OCI-LY3 (cell line): ENCODE measurements around the gene IMPG2.

ENCODE experiments used
- H2AFZ ChIP-seq: fragments of 200-600, 300-600 bp; shearing (Covaris generic); 2 replicates; pipeline ENCODE4 v1.6.0; 2014; ENCODE audit warnings: antibody characterized with exemption, low read depth, low read length
- H3K27ac ChIP-seq: fragments of 200-600, 300-600 bp; sonication (generic); 2 replicates; pipeline ENCODE4 v1.5.1; 2014; ENCODE audit warnings: mild to moderate bottlenecking, low read length, moderate library complexity, mixed read lengths
- H3K27me3 ChIP-seq: fragments of 200-600, 300-600 bp; sonication (generic); 2 replicates; pipeline ENCODE4 v1.6.1; 2014; ENCODE audit warnings: low read depth, low read length, mixed read lengths
- H3K36me3 ChIP-seq: fragments of 200-600, 300-600 bp; sonication (generic); replicated peaks from 2 replicates; pipeline ENCODE3; 2014; ENCODE audit warnings: low read depth, low read length, mixed read lengths
- H3K4me1 ChIP-seq: fragments of 300-600, 200-600 bp; sonication (generic); 2 replicates; pipeline ENCODE4 v1.6.1; 2014; ENCODE audit warnings: low read length, mixed read lengths
- H3K4me2 ChIP-seq: fragments of 200-600, 300-600 bp; sonication (generic); 2 replicates; pipeline ENCODE4 v1.6.1; 2014; ENCODE audit warnings: low read length, mixed read lengths
- H3K4me3 ChIP-seq: fragments of 300-600, 200-600 bp; sonication (generic); 2 replicates; pipeline ENCODE4 v1.5.1; 2014; ENCODE audit warnings: antibody characterized with exemption, mild to moderate bottlenecking, low read length, moderate library complexity
- H3K79me2 ChIP-seq: fragments of 300-600, 200-600 bp; shearing (Covaris generic); 2 replicates; pipeline ENCODE4 v1.6.1; 2014; ENCODE audit warnings: mild to moderate bottlenecking, low read length, mixed read lengths
- H3K9ac ChIP-seq: fragments of 300-600, 200-600 bp; shearing (Covaris generic); 2 replicates; pipeline ENCODE4 v1.6.0; 2014; ENCODE audit warnings: mild to moderate bottlenecking, low read length, moderate library complexity
- H3K9me3 ChIP-seq: fragments of 200-600, 300-600 bp; shearing (Covaris generic); 2 replicates; pipeline ENCODE4 v1.6.1; 2014; ENCODE audit warnings: low read length, mixed read lengths; ENCODE audit not compliant: insufficient read depth
- H4K20me1 ChIP-seq: fragments of 200-600, 300-600 bp; sonication (generic); 2 replicates; pipeline ENCODE4 v1.6.1; 2016; ENCODE audit warnings: low read length, mixed read lengths; ENCODE audit not compliant: insufficient read depth
- CTCF ChIP-seq: fragments of 200-600, 300-600 bp; sonication (generic); IDR thresholded peaks from 2 replicates; pipeline ENCODE4 v1.5.1; 2014; ENCODE audit warnings: antibody characterized with exemption, low read length, low read depth
- EZH2phosphoT487 ChIP-seq: fragments of 200-600 bp; shearing (Covaris generic); IDR thresholded peaks from 2 replicates; pipeline ENCODE4 v1.6.1; 2018; ENCODE audit warnings: antibody characterized with exemption, mixed run types, low read depth

The IMPG2 gene

GRCh38 chr3:101252945-101253344, 67.4 kb downstream of the IMPG2 start:
- Histone ChIP-seq H3K4me3 (no peak overlapping the region), H3K4me2 (no peak overlapping the region), H3K9ac (no peak overlapping the region), H3K27me3 (no peaks in the 10 kb centered on the region), H2AFZ (no peak overlapping the region), H3K9me3 (no peaks in the 10 kb centered on the region), H3K4me1 (peaks cover 25% of the 10 kb centered on the region), H3K36me3 (peaks cover 4% of the 10 kb centered on the region), H3K79me2 (no peaks in the 10 kb centered on the region), H4K20me1 (no peaks in the 10 kb centered on the region), H3K27ac (no peak overlapping the region)
- TF ChIP-seq EZH2phosphoT487 (no peak), CTCF (no peak)

GRCh38 chr3:101252307-101252706, 68.1 kb downstream of the IMPG2 start:
- Histone ChIP-seq H3K79me2 (no peaks in the 10 kb centered on the region), H3K4me2 (no peak overlapping the region), H2AFZ (no peak overlapping the region), H3K27me3 (no peaks in the 10 kb centered on the region), H4K20me1 (no peaks in the 10 kb centered on the region), H3K27ac (no peak overlapping the region), H3K36me3 (peaks cover 4% of the 10 kb centered on the region), H3K9me3 (no peaks in the 10 kb centered on the region), H3K4me1 (peaks cover 19% of the 10 kb centered on the region), H3K9ac (no peak overlapping the region), H3K4me3 (no peak overlapping the region)
- no peak for TF ChIP-seq CTCF
- no peak for TF ChIP-seq EZH2phosphoT487

- Histone ChIP-seq H3K4me2 (no peak overlapping the region), H3K27ac (no peak overlapping the region), H3K9me3 (no peaks in the 10 kb centered on the region), H4K20me1 (no peaks in the 10 kb centered on the region), H3K9ac (no peak overlapping the region), H3K4me1 (peaks cover 19% of the 10 kb centered on the region), H3K4me3 (no peak overlapping the region), H3K79me2 (no peaks in the 10 kb centered on the region), H2AFZ (no peak overlapping the region), H3K27me3 (no peaks in the 10 kb centered on the region), H3K36me3 (peaks cover 4% of the 10 kb centered on the region)
- TF ChIP-seq CTCF: no peak
Observed at GRCh38 chr3:101251441-101251840, 68.9 kb downstream of the IMPG2 start.

GRCh38 chr3:101249522-101249921, 70.9 kb downstream of the IMPG2 start:
- Histone ChIP-seq H3K9me3 (no peaks in the 10 kb centered on the region), H3K4me3 (no peak overlapping the region), H3K36me3 (peaks cover 4% of the 10 kb centered on the region), H3K4me2 (peak overlapping the region; percentile 21), H4K20me1 (no peaks in the 10 kb centered on the region), H2AFZ (no peak overlapping the region), H3K27ac (no peak overlapping the region), H3K79me2 (no peaks in the 10 kb centered on the region), H3K9ac (no peak overlapping the region), H3K27me3 (no peaks in the 10 kb centered on the region), H3K4me1 (peaks cover 19% of the 10 kb centered on the region)
- TF ChIP-seq CTCF (no peak), EZH2phosphoT487 (no peak)
